WTC11 (cell line): ENCODE measurements around the gene RBM15.

Experiments
- CREM ChIP-seq: sonication (generic); formaldehyde crosslinking; IDR thresholded peaks from 2 replicates; pipeline ENCODE4 v1.8.1; 2022; ENCODE audit warnings: mild to moderate bottlenecking, missing genetic modification reagents, moderate library complexity
- CTCF ChIP-seq: fragments of 200-600 bp; IDR thresholded peaks from 2 replicates; pipeline ENCODE4 v1.8.0; 2022; ENCODE audit warnings: antibody characterized with exemption
- ESRRA ChIP-seq: sonication (generic); formaldehyde crosslinking; IDR thresholded peaks from 2 replicates; pipeline ENCODE4 v1.8.1; 2022; ENCODE audit warnings: mild to moderate bottlenecking, missing genetic modification reagents, borderline replicate concordance
- GABPB1 ChIP-seq: sonication (generic); formaldehyde crosslinking; IDR thresholded peaks from 2 replicates; pipeline ENCODE4 v1.8.1; 2023; ENCODE audit warnings: mild to moderate bottlenecking, missing genetic modification reagents
- NFE2L1 ChIP-seq: sonication (generic); formaldehyde crosslinking; IDR thresholded peaks from 2 replicates; pipeline ENCODE4 v1.8.1; 2023; ENCODE audit warnings: missing genetic modification reagents
- NFYB ChIP-seq: sonication (generic); formaldehyde crosslinking; conservative IDR thresholded peaks from 2 replicates; pipeline ENCODE4 v1.8.0; 2022; ENCODE audit warnings: low read depth, missing genetic modification reagents
- NR2C2 ChIP-seq: sonication (generic); formaldehyde crosslinking; IDR thresholded peaks from 2 replicates; pipeline ENCODE4 v1.8.0; 2022; ENCODE audit warnings: mild to moderate bottlenecking, missing genetic modification reagents
- SMAD3 ChIP-seq: sonication (generic); formaldehyde crosslinking; IDR thresholded peaks from 2 replicates; pipeline ENCODE4 v1.8.0; 2022; ENCODE audit warnings: missing genetic modification reagents, mild to moderate bottlenecking, borderline replicate concordance
- SP1 ChIP-seq: sonication (generic); formaldehyde crosslinking; conservative IDR thresholded peaks from 2 replicates; pipeline ENCODE4 v1.8.1; 2022; ENCODE audit warnings: missing genetic modification reagents
- ZBTB21 ChIP-seq: sonication (generic); formaldehyde crosslinking; IDR thresholded peaks from 2 replicates; pipeline ENCODE4 v1.8.1; 2023; ENCODE audit warnings: mild to moderate bottlenecking, missing genetic modification reagents, borderline replicate concordance
- TF ChIP-seq, protein P1 (sequence below): sonication (generic); formaldehyde crosslinking; IDR thresholded peaks from 2 replicates; pipeline ENCODE4 v1.8.1; 2022; ENCODE audit warnings: mild to moderate bottlenecking, missing genetic modification reagents, moderate library complexity, borderline replicate concordance
- TF ChIP-seq, protein P2 (sequence below): sonication (generic); formaldehyde crosslinking; IDR thresholded peaks from 2 replicates; pipeline ENCODE4 v1.8.0; 2022; ENCODE audit warnings: mild to moderate bottlenecking, missing genetic modification reagents

- TF ChIP-seq ZBTB21 (CRISPR knock-in tag) = no peak
- no peak for TF ChIP-seq SP1 (CRISPR knock-in tag)
- no peak for TF ChIP-seq CTCF
- TF ChIP-seq, protein P1, sequence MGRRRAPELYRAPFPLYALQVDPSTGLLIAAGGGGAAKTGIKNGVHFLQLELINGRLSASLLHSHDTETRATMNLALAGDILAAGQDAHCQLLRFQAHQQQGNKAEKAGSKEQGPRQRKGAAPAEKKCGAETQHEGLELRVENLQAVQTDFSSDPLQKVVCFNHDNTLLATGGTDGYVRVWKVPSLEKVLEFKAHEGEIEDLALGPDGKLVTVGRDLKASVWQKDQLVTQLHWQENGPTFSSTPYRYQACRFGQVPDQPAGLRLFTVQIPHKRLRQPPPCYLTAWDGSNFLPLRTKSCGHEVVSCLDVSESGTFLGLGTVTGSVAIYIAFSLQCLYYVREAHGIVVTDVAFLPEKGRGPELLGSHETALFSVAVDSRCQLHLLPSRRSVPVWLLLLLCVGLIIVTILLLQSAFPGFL (CRISPR knock-in tag) = no peak
- no peak for TF ChIP-seq NFYB (CRISPR knock-in tag)
- TF ChIP-seq ESRRA (CRISPR knock-in tag) = no peak
- no peak for TF ChIP-seq NR2C2
- TF ChIP-seq NFE2L1 (CRISPR knock-in tag) = no peak
- no peak for TF ChIP-seq GABPB1 (CRISPR knock-in tag)
- TF ChIP-seq SMAD3 (CRISPR knock-in tag) = no peak
- TF ChIP-seq CREM = no peak
- TF ChIP-seq, protein P2, sequence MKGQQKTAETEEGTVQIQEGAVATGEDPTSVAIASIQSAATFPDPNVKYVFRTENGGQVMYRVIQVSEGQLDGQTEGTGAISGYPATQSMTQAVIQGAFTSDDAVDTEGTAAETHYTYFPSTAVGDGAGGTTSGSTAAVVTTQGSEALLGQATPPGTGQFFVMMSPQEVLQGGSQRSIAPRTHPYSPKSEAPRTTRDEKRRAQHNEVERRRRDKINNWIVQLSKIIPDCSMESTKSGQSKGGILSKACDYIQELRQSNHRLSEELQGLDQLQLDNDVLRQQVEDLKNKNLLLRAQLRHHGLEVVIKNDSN (CRISPR knock-in tag) = no peak
Observed at GRCh38 chr1:110390692-110391245, 51.6 kb downstream of the RBM15 start, which contains the start of gene SLC16A4.
